ENCODE measurements around the gene GLI3.
A peak's percentile ranks its signal among the peaks of the same experiment; 100 is the strongest.

GLI3 gene

GRCh38 chr7:41965951-41966505 is 271.0 kb downstream of the GLI3 start:
- TF ChIP-seq CTCF (conservative IDR thresholded peaks at IDR 0.05; ENCODE audit: low read length), result no peak
- no peak overlapping the region for H3K4me3 ChIP-seq (ENCODE audit: low read length)
- DNase-seq (ENCODE audit: low read depth), result no peak

GRCh38 chr7:41964849-41965745 is 271.9 kb downstream of the GLI3 start:
- DNase-seq (ENCODE audit: low read depth), result no peak
- TF ChIP-seq CTCF (conservative IDR thresholded peaks at IDR 0.05; ENCODE audit: low read length), result no peak
- no peak overlapping the region for H3K4me3 ChIP-seq (ENCODE audit: low read length)

- no peak for DNase-seq (ENCODE audit: low read depth)
- TF ChIP-seq CTCF (conservative IDR thresholded peaks at IDR 0.05; ENCODE audit: low read length), result no peak
- no peak overlapping the region for H3K4me3 ChIP-seq (ENCODE audit: low read length)
Measured at GRCh38 chr7:41964183-41964753, 272.7 kb downstream of the GLI3 start.

- peak; percentile 24 for DNase-seq (ENCODE audit: low read depth)
- no peak overlapping the region; the same call in 1 of the 2 replicates for H3K4me3 ChIP-seq (ENCODE audit: low read length)
- TF ChIP-seq CTCF (conservative IDR thresholded peaks at IDR 0.05; ENCODE audit: low read length), result no peak
Measured at GRCh38 chr7:41956705-41957104, 280.3 kb downstream of the GLI3 start.

- peak overlapping the region; percentile 0 for H3K4me3 ChIP-seq (ENCODE audit: low read length)
- no peak for TF ChIP-seq CTCF (conservative IDR thresholded peaks at IDR 0.05; ENCODE audit: low read length)
- peak; percentile 100 for DNase-seq (ENCODE audit: low read depth)
Measured at GRCh38 chr7:41955893-41956675, 280.9 kb downstream of the GLI3 start.

GRCh38 chr7:41955451-41955850 is 281.6 kb downstream of the GLI3 start:
- DNase-seq (ENCODE audit: low read depth), result no peak
- no peak overlapping the region for H3K4me3 ChIP-seq (ENCODE audit: low read length)
- no peak for TF ChIP-seq CTCF (conservative IDR thresholded peaks at IDR 0.05; ENCODE audit: low read length)
